Activated gamma-delta T cell treated with anti-CD3 and anti-CD28 coated beads, Interleukin-2, amount 50 U/mL, for 16 hours (primary cell): ENCODE data around the gene CLDN24.

Experiments used
- DNase-seq: peaks from one replicate; pipeline ENCODE4 v3.0.0-alpha.2; 2020; ENCODE audit warnings: low read depth

Gene CLDN24

DNA sequence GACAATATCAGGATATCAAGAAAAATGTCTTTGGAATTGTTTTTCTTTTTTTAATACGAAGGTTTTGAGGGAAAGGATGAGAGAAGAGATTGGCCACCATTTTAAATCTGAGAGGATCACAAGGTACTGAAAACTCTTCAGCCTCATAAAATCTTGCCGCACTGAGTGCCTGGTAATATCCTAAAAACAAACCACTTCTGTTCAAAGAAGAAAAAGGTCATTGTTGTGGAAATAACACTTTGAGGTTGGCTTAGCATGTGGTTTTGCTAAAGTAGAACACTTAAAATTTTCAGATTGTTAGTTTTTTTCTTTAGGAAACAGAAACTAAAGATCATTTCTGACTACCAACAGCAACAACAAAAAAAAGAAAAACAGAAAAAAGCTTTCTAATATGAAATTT lies 1.1 kb downstream of the CLDN24 start:
- no peak for DNase-seq

DNA sequence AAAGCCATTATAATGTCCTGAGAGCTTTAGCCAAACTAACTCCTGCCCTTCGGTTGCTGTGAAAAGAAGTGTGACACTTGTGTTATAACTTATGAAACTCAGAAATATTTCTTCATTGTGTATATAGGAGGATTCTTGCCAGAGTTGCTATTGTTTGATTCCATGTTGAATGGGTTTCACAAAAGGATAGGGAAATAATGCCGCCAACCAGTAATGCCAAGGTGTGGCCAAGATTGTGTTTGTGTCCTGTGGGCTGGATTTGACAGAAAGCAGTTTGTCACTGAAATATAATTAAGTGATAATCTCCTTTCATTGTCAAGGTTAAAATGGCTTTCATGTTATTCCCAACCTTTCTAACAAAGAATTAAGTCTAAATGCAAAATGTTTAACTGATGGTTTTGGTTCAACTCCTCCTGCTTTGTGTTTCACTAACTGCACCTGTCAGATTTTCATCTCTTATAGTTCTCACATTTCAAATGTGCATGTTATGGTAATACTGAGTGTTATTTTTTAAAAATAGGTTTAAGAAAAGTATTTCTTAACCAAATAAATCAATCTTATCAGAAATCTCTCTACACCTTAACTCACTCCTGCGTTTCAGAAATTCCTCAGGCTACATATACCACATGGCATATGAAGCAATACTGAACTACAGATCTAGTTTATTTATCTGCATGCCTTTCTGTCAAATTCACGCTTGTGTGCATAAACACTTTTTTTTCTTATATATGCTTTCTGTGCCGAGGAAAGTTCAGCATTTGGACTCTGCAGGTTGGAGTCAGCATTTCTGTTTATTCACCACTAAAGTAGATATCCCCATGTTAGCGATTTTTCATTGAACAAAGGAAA lies 1.8 kb downstream of the CLDN24 start, which contains the start of gene CLDN22:
CLDN22 (minus strand) TSS at position 66 of the 849 bp plus-strand sequence; CDS start at position 8, 58 bp downstream.
- no peak for DNase-seq

DNA sequence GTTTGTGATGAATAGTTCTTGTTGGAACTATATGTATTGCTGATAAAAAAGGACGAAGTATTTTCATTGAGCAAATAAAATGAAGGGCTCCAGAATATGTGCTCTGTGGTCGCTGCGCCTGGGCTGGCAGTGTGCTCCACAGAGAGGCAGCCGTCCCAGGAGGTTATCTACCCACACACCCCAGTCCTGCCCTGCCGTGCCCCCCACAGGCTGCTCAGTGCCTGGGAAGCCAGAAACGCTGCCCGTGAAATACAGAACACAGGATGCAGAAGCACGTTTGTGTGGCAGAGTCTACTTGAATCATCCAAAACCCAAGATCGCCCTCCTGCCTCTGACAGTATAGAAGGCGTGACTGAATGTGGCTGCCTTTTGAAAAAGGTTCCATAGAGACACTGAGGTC lies 3.6 kb downstream of the CLDN24 start:
- DNase-seq, result no peak

DNA sequence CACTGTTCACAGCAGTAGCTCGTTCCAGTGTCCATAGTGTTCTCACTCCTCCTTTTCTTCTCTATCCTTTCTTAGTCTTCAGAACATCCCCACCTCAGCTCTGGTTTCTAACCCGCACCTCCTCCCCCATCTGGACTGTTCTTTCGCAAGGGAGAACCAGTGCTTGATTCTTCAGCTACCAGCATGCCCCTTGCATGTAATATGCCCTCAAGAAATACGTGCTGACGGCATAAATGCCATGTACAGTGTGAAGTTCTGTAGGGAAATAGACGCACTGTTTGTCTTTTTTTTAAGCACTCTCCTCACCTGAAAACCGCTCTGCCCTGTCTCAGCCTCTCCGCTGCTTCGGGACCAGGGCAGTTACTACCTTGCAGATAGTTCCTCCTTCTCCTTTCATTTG lies 7.4 kb downstream of the CLDN24 start:
- DNase-seq, result no peak

DNA sequence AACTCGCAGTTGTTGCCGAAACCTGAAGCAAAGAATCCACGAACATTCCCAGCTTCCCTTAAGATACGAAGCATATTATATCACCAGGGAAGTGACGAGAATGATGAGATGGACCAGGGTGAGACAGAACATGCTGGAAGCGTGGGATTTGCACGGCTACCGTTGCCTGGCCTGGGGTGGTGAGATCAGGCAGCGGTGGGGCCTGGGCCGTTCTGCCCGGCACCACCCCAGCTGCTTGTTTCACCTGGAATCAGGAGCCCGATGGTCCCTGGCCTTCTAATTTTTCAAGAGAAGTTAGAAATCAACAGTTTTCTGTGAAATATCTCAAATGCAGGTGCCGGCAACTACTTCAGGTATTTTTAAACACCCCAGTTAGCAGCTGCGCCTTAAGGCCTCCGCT lies 7.9 kb downstream of the CLDN24 start:
- DNase-seq, result no peak

DNA sequence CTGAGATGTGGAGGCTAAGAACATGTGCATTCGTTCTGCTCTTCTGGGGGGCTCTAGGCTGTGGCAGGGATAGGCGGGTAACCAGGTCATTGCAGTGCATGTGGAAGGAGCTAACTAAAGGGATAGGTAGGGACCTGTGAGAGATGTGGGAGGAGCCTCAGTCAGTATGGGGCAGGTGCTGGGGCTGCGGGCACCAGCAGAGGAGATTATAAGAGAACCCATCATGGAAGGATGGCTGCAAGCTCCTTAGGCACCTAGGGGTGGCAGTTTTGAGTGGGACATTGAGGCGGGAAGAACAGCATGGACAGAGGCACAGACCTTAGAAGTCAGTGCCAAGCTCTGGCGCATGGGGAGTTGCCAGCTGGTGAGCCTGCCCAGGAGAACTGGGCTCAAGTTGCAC lies 9.4 kb downstream of the CLDN24 start:
- no peak for DNase-seq

DNA sequence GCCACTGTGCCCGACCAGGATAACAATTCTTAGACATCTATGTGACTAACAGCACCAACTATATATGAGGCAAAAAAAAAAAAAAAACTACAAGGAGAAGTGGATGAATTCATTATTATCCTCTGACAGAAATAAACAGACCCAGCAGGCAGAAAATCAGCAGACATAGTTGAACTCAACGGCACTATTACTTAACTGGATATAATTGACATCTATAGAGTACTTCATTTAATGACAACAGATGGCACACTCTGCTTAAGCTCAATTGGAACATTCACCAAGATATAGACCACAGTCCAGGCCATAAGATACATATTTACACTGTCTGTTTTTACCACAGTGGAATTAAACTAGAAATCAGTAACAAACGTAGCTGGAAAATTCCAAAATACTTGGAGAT lies 15.4 kb downstream of the CLDN24 start:
- no peak for DNase-seq

DNA sequence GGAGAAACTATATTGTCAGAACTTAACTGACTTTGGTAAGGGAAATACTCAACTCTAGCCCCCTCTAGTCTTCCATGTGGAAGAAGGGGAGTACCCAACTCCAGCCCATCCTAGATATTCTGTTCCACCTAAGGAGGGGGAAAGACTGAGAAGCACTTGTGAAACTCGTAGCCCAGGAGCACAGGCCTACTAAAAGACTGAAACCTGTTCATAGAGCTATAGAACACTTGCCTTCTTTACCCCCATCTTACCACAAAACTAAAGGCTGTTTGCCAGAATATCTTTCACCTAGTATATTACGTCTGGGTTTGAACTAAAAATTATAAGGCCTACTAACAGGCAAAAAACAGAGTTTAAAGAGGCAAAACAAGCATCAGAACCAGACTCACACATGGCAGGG lies 17.7 kb downstream of the CLDN24 start:
- DNase-seq, result no peak

DNA sequence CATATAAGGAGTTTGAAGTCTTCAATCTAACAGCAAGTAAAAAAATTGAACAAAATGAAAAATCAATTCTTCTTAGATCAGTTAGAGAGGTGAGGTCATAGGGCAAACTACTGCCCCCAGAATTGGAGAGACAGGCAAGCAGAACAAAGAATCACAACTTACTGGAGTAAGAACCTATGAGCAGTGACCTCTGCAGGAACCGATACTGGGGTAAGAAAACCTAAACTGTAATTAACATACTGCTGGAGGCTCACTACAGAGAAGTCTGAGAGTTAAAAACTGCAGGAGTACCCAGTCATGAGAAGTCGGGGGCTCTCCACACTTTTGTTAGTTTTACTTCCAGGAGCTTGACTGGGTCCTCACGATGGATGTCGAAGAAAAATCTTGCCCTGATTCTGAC lies 18.2 kb downstream of the CLDN24 start:
- DNase-seq, result no peak

DNA sequence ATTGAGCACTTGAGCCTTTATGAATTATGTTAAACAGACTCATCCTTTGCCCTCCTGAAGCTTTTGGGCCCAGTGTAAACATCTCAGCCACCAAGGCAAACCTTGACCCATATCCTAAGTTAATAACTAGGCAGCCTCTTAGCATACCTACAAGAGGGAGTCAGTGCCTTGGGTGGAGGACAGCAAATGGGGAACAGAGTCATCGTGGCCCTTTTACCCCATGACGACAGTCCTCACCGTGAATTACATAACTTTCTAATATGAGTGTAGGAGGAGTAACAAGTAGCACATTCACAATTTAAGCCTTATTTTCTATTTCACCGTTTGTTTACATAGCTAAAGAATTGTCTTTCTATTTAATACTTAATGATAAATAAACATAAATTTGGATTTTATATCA lies 18.9 kb downstream of the CLDN24 start:
- DNase-seq, result no peak

DNA sequence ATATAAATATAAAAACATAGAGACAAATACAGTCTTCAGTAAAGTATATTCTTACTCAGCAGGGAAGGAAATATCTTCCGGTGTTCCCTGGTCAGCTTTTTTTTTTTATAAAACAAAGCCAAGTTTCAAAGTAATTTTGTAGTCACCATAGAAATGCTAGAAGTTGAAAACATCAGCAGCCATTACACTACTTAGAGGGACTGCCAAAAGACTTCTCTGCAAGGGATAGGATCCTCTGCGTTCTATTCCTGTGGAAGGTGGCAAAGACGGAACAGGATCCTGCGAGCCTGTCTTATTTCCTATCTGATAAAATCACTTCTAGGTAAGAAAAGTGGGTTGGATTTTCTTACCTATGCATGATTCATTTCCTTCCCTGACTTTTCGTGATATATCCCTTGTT lies 21.6 kb downstream of the CLDN24 start:
- no peak for DNase-seq

DNA sequence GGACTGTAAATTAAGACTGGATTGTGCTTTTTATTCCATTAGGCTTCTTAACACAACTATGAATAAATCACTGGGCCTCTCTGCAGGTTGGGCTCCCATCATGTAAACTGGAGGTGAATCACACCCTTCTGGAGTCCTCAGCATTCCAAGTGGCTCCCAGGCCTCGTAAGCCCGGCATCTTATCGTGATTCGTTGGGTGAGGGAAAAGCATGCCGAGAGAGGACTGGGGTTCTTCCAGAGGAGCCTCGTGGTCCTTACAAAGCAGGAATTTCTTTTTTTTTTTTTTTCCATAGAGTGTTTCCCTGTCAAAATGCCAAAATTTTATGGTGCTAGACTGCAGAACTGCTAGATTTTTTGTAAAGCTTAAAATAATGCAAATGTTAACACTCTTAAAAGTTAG lies 22.2 kb downstream of the CLDN24 start:
- DNase-seq, result no peak

DNA sequence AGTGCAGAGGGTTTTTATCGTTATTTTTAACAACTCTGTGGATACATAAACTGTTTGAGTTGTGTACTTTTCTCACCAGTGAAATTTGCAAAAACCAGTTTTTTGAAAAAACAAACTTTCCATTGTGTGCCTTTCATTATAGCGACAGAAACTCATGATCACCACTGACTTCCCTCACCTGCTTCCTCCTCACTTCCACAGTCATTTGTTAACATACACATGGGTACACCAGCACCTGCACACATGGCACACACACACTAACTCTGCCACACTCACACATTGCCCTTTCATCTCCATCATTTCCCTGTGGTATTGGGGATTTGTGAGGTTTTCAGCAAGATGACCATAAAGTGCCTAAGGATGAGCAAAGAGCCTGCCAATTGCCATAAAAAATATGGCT lies 22.8 kb downstream of the CLDN24 start:
- no peak for DNase-seq

DNA sequence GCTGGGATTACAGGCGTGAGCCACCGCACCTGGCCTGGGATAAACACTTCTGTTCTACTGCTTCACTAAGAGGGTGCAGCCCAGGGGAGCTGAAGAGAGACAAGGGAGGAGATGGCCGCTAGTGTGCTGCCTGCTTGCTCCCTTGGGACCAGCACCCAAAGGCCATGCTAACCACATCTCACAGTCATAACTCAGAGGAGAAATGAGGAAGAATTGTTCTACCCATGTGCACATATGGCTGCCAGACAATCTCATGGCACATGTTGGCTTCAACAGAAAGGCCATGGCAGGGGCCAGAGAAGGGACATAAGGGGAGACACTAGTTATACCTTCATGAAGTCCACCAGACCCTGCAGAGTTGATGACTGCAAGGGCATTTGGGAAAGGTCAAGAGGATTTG lies 24.6 kb downstream of the CLDN24 start:
- no peak for DNase-seq

DNA sequence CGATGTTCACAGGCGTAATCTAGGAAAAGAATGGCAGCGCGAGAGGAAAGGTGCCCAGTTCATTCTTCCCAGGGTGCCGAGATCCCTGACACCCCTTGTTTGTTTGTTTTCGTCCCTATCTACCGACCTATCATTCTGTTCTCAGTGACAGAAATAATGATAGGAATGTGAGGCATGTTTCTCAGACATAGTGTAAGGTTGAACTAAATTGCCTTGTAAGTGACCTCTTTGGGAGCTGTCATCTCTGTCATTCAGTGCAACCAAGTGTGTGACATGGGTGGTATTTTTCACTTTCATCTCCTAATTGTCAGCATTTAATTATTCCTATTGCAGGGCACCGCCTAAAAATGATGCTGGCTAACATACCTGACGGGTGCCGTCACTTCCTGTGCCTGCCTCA lies 26.5 kb downstream of the CLDN24 start:
- DNase-seq, result no peak

DNA sequence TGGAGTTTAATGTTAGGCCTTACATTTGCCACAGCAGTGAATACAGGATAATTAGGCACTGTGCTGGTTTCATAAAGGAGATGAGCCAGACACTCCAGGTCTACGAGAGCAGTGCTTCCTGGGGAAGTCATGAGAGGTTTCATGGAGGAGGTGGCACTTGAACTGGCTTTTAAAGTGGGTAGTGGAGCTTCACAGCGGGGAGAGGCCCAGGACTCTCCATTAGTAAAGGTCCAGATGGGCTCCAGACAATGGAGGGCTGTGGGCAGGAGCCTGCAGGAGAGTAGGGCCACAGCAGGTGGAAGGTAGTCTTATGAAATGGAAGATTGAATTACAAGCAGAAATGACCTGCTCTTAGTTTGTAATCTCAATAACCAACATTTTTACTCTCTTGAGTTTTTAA lies 31.2 kb downstream of the CLDN24 start:
- DNase-seq, result no peak

DNA sequence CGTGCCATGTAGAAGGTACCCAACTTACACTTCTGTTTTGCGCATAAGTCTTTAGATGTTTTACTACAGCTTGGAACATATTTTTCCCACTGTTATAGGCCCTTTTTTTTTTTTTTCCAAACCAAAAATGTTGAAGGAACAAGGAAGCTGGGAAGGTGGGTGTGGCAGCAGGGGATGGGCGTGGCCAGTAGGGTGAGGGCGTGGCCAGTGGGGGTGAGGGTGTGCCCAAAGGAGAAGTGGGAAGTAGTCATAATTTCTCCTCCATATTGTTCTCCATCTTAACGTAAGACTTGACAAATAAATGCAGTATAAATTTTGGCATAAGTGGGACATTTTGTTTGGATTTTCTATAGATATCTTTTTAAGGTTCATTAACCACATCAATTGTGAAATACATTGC lies 32.5 kb downstream of the CLDN24 start:
- no peak for DNase-seq

DNA sequence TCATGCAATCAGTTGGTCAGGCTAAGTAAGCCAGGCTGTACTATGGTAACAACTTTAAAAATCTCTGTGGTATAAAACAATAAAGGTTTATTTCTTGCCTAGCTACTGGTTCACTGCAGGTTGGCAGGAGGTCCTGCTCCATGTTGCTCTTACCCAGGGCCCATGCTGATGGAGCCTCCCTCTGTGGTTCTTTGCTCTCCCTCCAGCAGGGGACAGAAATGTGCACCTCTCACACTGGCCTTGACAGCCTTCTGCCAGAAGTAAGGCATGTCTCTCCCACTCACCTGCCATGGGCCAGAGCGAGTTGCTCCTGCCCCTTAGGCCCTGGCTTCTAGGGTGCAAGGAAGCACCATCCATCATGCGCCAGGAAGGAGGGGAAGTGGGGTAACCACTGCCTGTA lies 33.3 kb downstream of the CLDN24 start:
- DNase-seq, result no peak

DNA sequence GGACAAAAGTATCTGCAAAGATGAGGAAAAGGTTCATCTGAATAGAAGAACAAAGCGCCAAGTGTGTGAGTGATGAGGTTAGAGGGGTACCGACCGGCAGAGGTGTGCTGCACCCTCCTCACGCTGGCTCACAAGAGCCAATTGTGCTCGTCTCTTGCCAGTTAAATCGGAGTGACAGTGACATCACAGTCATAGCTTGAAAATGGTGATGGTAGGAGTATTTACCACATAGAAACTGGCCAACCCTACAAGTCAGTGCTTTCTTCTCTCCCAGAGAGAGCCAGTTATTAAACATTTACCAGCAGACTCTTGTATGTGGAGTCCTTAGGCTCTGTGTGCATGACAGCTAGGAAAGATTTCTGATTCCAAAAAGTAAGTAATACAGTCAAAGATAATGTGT lies 34.5 kb downstream of the CLDN24 start:
- no peak for DNase-seq

DNA sequence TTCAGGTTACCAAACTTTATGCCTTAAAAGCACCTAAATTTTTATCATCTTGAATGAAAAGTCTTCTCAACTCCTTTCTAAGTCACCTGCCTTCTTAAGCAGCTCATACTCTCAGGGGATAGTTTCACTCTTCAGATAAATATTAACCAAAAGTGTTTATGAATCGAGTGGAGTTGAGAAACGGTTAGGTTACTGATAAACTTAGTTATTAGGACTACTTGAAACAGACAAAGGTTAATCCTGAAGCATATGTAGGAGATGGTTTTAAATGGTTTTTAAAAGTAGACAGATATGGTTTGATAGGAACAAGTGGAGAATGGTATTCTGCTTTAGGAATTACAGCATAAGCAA lies 34.9 kb downstream of the CLDN24 start:
- no peak for DNase-seq

DNA sequence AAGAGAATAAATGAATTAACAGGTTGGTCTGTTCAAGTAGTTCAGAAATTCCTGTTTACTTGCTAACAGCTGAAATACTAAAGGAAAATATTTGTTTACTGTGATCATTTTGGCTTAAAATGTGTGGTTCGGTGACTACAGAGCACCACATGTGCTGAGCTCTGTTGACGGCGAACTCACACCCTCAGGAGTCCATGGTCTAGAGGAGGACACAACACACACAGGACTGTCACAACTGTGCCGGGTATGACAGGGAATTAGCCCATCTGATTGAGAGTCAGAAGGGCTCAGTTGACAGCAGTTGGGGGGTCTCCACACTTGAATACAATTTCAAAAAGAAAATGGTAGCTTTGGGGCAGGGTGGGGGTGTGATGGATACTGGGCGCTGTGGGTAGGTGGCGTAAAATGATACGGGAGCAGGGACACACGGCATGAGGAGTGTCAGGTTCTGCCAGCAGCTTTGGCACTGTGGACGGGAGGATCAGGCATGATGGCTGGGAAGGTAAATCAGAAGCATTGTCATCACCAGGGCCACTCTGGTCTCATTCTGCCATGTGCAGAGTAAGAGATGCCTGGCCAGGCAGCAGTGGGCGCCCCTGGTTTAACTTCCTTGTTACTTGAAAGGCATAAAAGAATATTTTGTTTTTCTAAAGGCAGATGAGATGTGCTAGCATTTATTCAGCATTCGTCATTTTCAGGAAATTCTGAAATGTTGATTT lies 35.5 kb downstream of the CLDN24 start:
- no peak for DNase-seq

DNA sequence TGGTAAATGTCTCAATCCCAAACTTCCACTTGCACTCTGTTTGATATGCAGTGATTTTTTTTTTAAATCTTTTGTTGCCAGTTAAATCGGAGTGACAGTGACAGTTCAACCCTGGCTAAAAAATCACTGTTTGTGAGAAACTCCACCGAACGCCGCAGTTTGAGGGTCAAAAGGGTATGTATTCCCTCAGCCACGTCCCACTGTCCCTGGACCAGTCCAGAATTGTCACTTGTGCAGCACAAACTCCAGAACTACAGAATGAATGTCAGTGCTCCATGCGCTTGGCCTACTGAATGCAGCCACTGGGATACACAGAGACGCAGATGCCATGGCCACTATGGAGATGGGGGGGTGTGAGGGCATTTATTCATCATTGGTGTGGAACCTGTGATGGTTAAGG lies 36.3 kb downstream of the CLDN24 start:
- DNase-seq, result no peak

DNA sequence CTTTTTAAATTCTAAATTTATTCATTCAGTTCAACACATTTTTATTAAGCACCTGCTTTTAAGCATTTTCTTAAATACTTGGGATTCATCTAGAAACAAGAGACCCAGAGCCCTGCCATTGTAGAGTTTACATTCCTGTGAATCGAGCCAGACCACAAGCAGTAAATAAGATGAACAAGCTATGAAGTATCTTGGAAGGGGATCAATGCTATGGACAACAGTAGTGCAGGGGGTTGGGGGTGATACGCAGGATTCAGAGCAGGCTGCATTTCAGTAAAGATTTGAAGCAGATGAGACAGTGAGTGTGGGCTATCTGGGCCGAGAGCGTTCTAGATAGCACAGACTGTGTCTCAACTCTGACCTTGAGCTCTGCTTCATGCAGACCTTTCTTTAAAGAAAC lies 37.3 kb downstream of the CLDN24 start:
- DNase-seq, result no peak

DNA sequence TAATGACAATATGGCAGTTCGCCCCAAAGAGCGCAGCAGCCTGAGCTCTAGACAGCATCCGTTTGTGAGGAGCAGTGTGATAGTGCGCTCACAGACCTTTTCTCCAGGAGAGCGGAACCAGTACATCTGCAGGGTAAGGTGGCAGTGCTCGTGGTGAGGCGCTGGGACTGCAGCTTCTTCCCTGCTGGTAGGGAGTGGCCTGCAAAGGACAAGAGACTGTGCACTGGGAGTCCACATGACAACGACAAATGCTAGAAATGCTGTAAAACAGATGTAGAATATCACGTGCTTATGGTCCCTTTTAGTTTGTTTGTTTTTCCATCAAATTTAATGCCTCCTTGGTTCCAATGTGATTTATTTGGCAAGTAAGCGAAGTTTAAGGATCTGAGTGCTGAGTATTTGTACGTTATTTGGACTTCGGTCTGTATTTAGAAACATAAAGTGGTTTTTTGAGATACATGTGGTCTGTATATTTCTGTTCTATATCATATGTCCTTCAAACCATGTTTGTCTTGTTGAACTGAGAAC lies 37.9 kb downstream of the CLDN24 start:
- DNase-seq, result no peak
